ENCODE measurements around the gene SPATA13. TPM values are rescaled to one million over a fixed set of nuclear protein-coding genes. Genes with fewer than 3 reads are reported as not detected.

Gene SPATA13
- total and polyA plus RNA-seq, 3 experiments from 2014 or later: 60.7 to 97.8 (median 65.1) TPM

DNA sequence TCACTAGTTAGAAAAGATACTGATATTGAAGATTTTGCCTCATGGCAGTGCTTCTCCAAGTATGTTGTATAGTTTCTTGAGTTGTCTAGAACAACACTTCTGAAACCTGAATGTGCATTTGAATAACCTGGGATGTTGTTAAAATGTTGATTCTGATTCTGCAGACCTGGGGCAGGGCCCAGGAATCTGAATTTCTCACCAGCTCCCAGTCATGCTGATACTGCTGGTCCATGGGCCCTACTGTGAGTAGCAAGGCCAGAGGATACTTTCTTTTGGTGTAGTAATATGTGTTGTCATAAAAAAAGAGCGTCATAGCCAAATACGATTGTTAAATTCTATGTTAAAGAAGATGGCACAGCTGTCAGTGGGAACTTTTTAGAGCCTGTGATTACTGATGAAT is 107.3 kb downstream of the SPATA13 start:
- H3K4me3 ChIP-seq (ENCODE audit: low read length): peak overlapping the region; percentile 61
- CTCF ChIA-PET: interaction anchor here (1.1 to 5.0 kb wide), 2 partner anchors 10 to 38 kb away, joined by 5 to 34 read pairs; no protein-coding TSS in a partner anchor
- peak overlapping the region; percentile 75 to 91 (median 85) for H3K4me3 Mint-ChIP-seq

DNA sequence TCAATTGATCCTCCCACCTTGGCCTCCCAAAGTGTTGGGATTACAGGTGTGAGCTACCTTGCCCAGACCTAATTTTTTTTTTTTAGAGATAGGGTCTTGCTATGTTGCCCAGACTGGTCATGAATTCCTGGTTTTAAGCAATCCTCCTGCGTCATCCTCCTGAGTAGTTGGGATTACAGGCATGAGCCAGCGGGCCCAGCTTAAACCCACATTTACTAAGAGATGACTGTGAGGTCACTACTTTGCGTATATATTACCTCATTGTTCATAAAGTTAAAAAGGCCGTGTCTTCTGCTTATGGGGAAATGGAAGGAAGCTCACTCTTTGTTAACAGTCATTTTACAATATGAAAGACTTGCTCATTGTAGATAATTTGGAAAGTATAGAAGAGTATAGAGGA is 109.3 kb downstream of the SPATA13 start:
- peak overlapping the region; percentile 83 to 93 (median 89) for H3K4me3 Mint-ChIP-seq
- ChIA-PET POLR2A (interaction anchor here (1.1 to 13.1 kb wide), 7 partner anchors 8 to 45 kb away, joined by 3 to 221 read pairs (median 5); no protein-coding TSS in a partner anchor), CTCF (interaction anchor here (0.9 to 7.3 kb wide), 8 partner anchors 10 to 348 kb away, joined by 3 to 91 read pairs (median 4); no protein-coding TSS in a partner anchor)
- H3K4me1 Mint-ChIP-seq: peaks cover 91 to 96% (median 93%) of the 10 kb centered on the region in 3 donors
- H3K4me3 ChIP-seq (ENCODE audit: low read length): peak overlapping the region; percentile 48
- peaks cover 0 to 6% of the 10 kb centered on the region in 2 donors for H3K27me3 Mint-ChIP-seq
- no peak overlapping the region for H3K27ac ChIP-seq (ENCODE audit: low read depth, low read length)
- no peaks in the 10 kb centered on the region for H3K9me3 ChIP-seq (ENCODE audit: low read length)
- peaks cover 0 to 4% (median 2%) of the 10 kb centered on the region in 5 donors for H3K9me3 Mint-ChIP-seq
- H3K36me3 Mint-ChIP-seq: peaks cover 0 to 39% (median 10%) of the 10 kb centered on the region in 3 donors
- no peak for DNase-seq
- H3K4me1 ChIP-seq (ENCODE audit: insufficient read depth, low read length): peaks cover 92% of the 10 kb centered on the region
- no peaks in the 10 kb centered on the region for H3K36me3 ChIP-seq (ENCODE audit: insufficient read depth, low read length)
- peak overlapping the region; percentile 82 to 99 (median 98) for H3K27ac Mint-ChIP-seq
- H3K27me3 ChIP-seq (ENCODE audit: insufficient read depth, low read length, poor library complexity, severe bottlenecking): no peaks in the 10 kb centered on the region

More for the DNA sequence above, 107.3 kb downstream of the SPATA13 start:
- Mint-ChIP-seq H3K9me3 (peaks cover 0 to 4% (median 2%) of the 10 kb centered on the region in 5 donors), H3K27me3 (peaks cover 0 to 6% of the 10 kb centered on the region in 2 donors), H3K36me3 (peaks cover 0 to 37% (median 11%) of the 10 kb centered on the region in 3 donors), H3K4me1 (peaks cover 92 to 96% (median 93%) of the 10 kb centered on the region in 3 donors), H3K27ac (peak overlapping the region; percentile 91 to 100 (median 97))
- Histone ChIP-seq H3K27me3 (ENCODE audit: insufficient read depth, low read length, poor library complexity, severe bottlenecking) (no peaks in the 10 kb centered on the region), H3K27ac (ENCODE audit: low read depth, low read length) (no peak overlapping the region), H3K36me3 (ENCODE audit: insufficient read depth, low read length) (no peaks in the 10 kb centered on the region), H3K4me1 (ENCODE audit: insufficient read depth, low read length) (peaks cover 92% of the 10 kb centered on the region), H3K9me3 (ENCODE audit: low read length) (no peaks in the 10 kb centered on the region)
- POLR2A ChIA-PET: interaction anchor here (13.1 kb wide), 1 partner anchor 13 kb away, joined by 221 read pairs; no protein-coding TSS in a partner anchor
- DNase-seq: no peak

DNA sequence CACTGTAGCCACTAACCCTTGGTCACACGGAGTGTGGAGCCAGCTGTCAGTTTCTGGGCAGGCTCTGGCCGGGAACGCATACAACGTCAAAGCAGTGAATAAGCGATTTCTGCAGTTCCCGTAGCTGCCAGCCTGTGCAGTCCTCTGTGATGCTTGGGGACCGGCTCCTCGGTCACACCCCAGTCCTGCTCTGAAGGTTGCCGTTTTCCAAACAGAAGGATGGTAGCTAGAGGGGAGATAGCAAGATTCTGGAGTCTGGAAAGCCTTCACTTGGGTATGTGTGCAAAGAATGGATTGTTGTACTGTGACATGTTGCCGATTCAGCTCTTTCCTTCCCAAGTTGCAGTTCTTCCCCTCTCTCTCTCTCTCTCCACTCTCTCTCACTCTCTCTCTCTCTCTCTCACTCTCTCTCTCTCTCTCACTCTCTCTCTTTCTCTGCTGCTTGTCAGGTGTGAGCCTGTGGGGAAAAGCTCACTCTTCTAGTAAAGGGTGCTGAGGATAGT is 110.2 kb downstream of the SPATA13 start:
- Mint-ChIP-seq H3K36me3 (peaks cover 0 to 36% (median 10%) of the 10 kb centered on the region in 3 donors), H3K9me3 (peaks cover 0 to 4% (median 2%) of the 10 kb centered on the region in 5 donors), H3K4me1 (peaks cover 91 to 96% (median 93%) of the 10 kb centered on the region in 3 donors), H3K4me3 (peak overlapping the region; percentile 83 to 93 (median 89)), H3K27me3 (peaks cover 0 to 6% of the 10 kb centered on the region in 2 donors), H3K27ac (peak overlapping the region; percentile 91 to 99 (median 98))
- POLR2A ChIA-PET: interaction anchor here (0.6 to 13.1 kb wide), 8 partner anchors 9 to 46 kb away, joined by 3 to 221 read pairs (median 4); no protein-coding TSS in a partner anchor
- peak; percentile 47 to 79 (median 76) for DNase-seq
- H3K4me1 ChIP-seq (ENCODE audit: insufficient read depth, low read length): peaks cover 92% of the 10 kb centered on the region
- no peaks in the 10 kb centered on the region for H3K9me3 ChIP-seq (ENCODE audit: low read length)
- peak overlapping the region; percentile 48 for H3K4me3 ChIP-seq (ENCODE audit: low read length)
- peak overlapping the region; percentile 81 for H3K27ac ChIP-seq (ENCODE audit: low read depth, low read length)
- CTCF ChIA-PET: interaction anchor here (0.8 to 7.3 kb wide), 9 partner anchors 9 to 349 kb away, joined by 3 to 91 read pairs (median 5); no protein-coding TSS in a partner anchor
- no peaks in the 10 kb centered on the region for H3K36me3 ChIP-seq (ENCODE audit: insufficient read depth, low read length)
- H3K27me3 ChIP-seq (ENCODE audit: insufficient read depth, low read length, poor library complexity, severe bottlenecking): no peaks in the 10 kb centered on the region

DNA sequence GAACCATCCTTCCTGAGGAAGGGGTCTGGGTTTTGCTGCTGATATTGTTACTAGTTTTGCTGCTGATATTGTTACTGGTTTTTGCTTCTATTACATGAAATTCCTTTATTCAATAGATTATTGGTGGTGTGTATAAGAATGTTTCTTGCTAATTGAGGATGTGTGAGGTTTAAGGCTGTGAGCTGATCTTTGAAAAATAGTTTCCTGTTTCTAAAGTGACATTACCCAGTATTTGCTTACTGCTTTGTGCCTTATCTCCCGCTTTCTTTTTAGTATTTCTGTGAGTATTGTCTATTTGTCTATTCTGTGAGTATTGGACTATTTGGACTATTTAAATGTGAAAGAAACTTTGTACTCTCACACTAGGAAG is 110.7 kb downstream of the SPATA13 start:
- Mint-ChIP-seq H3K27me3 (peaks cover 0 to 6% of the 10 kb centered on the region in 2 donors), H3K27ac (peak overlapping the region; percentile 91 to 99 (median 98)), H3K36me3 (peaks cover 0 to 34% (median 10%) of the 10 kb centered on the region in 3 donors), H3K4me1 (peaks cover 93 to 97% (median 94%) of the 10 kb centered on the region in 3 donors), H3K9me3 (peaks cover 0 to 4% (median 2%) of the 10 kb centered on the region in 5 donors), H3K4me3 (peak overlapping the region; percentile 83 to 93 (median 89))
- H3K27me3 ChIP-seq (ENCODE audit: insufficient read depth, low read length, poor library complexity, severe bottlenecking): no peaks in the 10 kb centered on the region
- H3K4me3 ChIP-seq (ENCODE audit: low read length): peak overlapping the region; percentile 48
- no peaks in the 10 kb centered on the region for H3K9me3 ChIP-seq (ENCODE audit: low read length)
- peaks cover 92% of the 10 kb centered on the region for H3K4me1 ChIP-seq (ENCODE audit: insufficient read depth, low read length)
- H3K36me3 ChIP-seq (ENCODE audit: insufficient read depth, low read length): no peaks in the 10 kb centered on the region
- H3K27ac ChIP-seq (ENCODE audit: low read depth, low read length): peak overlapping the region; percentile 81
- no peak for DNase-seq
- CTCF ChIA-PET: interaction anchor here (0.8 to 7.3 kb wide), 6 partner anchors 8 to 41 kb away, joined by 3 to 91 read pairs (median 9); no protein-coding TSS in a partner anchor
- POLR2A ChIA-PET: interaction anchor here (1.0 to 13.1 kb wide), 6 partner anchors 10 to 47 kb away, joined by 3 to 221 read pairs (median 4); no protein-coding TSS in a partner anchor

DNA sequence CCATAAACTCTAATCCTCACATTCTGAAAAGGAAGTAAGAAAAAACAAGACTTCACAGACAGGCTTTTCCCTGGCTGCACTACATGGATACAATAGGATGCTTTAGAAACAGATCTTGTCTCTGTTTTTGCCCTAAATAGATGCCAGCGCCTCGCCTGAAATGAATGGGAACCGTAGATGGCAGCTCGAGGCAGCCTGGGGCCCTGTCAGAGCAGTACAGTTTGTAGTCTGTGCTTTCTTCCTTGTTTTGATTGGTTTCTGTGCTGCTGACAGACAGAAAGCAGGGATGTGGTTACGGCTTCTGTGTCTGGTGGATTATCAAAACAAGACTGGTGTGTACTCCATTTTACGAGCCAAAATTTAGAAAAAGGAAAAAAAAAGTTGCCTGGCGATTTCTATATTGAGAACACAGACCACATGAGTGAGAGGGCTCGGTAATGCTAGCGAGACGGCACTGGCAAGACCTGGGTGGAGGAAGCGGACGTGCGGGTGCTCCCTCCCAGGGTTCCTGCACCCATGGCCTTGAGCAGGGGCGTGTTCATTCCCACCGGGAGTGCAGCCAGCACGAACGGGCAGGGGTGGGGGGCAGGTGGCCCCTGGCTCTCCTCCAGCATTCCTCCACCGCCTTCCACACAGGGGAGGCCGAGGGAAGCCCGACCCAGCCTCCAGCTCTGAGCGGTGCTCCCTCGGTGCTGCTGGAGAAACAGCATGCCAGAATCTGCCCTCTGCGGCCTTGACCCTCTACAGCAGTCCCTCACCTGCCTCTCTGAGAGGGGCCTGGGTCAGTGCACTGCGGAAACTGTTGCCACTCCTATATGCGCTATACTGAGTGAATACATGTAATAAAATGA is 111.3 kb downstream of the SPATA13 start:
- DNase-seq: peak; percentile 52 to 87 (median 84)
- H3K4me1 ChIP-seq (ENCODE audit: insufficient read depth, low read length): peaks cover 92% of the 10 kb centered on the region
- H3K9me3 ChIP-seq (ENCODE audit: low read length): no peaks in the 10 kb centered on the region
- H3K36me3 ChIP-seq (ENCODE audit: insufficient read depth, low read length): no peaks in the 10 kb centered on the region
- peak overlapping the region; percentile 48 for H3K4me3 ChIP-seq (ENCODE audit: low read length)
- H3K4me3 Mint-ChIP-seq: peak overlapping the region; percentile 83 to 93 (median 89)
- peaks cover 0 to 6% of the 10 kb centered on the region in 2 donors for H3K27me3 Mint-ChIP-seq
- H3K27ac ChIP-seq (ENCODE audit: low read depth, low read length): peak overlapping the region; percentile 81
- no peaks in the 10 kb centered on the region for H3K27me3 ChIP-seq (ENCODE audit: insufficient read depth, low read length, poor library complexity, severe bottlenecking)
- H3K4me1 Mint-ChIP-seq: peaks cover 93 to 97% (median 94%) of the 10 kb centered on the region in 3 donors
- H3K27ac Mint-ChIP-seq: peak overlapping the region; percentile 94 to 99 (median 98)
- POLR2A ChIA-PET: interaction anchor here (1.8 to 13.1 kb wide), 3 partner anchors 10 to 42 kb away, joined by 6 to 221 read pairs (median 15); no protein-coding TSS in a partner anchor
- CTCF ChIA-PET: interaction anchor here (0.8 to 7.3 kb wide), 5 partner anchors 13 to 42 kb away, joined by 3 to 91 read pairs (median 6); no protein-coding TSS in a partner anchor
- H3K9me3 Mint-ChIP-seq: peaks cover 0 to 4% (median 2%) of the 10 kb centered on the region in 5 donors
- H3K36me3 Mint-ChIP-seq: peaks cover 0 to 36% (median 13%) of the 10 kb centered on the region in 3 donors

DNA sequence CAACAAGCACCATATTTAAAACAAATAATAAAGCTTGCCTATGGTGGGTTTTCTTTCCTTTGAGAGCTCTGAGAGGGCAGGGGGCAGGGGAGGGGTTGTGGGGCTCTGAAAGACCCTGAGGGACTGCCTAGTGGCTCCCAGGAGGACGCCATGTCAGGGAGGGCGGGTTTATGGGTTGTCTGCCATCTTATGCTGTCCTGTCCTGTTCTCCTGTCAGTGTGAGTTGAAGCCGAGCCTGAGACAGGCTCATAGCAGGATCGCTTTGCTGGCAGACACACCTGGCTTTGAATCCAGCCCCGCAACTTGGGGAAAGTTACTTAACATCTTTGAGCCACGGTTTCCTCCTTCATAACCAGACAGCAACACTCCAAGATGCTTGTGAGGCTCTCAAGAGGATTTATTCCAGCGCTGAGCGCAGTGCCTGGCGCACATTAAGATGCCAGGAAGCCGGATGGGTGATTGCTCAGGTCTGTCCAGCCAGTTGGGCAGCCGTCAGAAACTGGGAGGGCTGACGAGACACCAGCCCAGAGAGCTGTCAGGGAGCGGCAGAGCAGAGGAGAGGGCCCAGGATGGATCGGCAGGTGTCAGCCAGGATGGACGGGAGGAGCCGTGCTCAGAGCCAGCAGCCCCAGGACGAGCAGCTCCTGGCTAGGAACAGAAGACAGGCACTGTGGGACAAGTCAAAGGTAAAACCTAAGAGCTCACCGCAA is 112.1 kb downstream of the SPATA13 start:
- peak overlapping the region; percentile 81 for H3K27ac ChIP-seq (ENCODE audit: low read depth, low read length)
- no peaks in the 10 kb centered on the region for H3K36me3 ChIP-seq (ENCODE audit: insufficient read depth, low read length)
- peaks cover 0 to 4% (median 2%) of the 10 kb centered on the region in 5 donors for H3K9me3 Mint-ChIP-seq
- H3K27me3 Mint-ChIP-seq: peaks cover 0 to 6% of the 10 kb centered on the region in 2 donors
- peaks cover 0 to 34% (median 10%) of the 10 kb centered on the region in 3 donors for H3K36me3 Mint-ChIP-seq
- peak overlapping the region; percentile 84 to 99 (median 98) for H3K27ac Mint-ChIP-seq
- peak overlapping the region; percentile 48 for H3K4me3 ChIP-seq (ENCODE audit: low read length)
- peaks cover 92% of the 10 kb centered on the region for H3K4me1 ChIP-seq (ENCODE audit: insufficient read depth, low read length)
- no peaks in the 10 kb centered on the region for H3K9me3 ChIP-seq (ENCODE audit: low read length)
- peak overlapping the region; percentile 55 to 93 (median 88) for H3K4me3 Mint-ChIP-seq
- ChIA-PET POLR2A (interaction anchor here (1.8 to 13.1 kb wide), 3 partner anchors 11 to 43 kb away, joined by 6 to 221 read pairs (median 15); no protein-coding TSS in a partner anchor), CTCF (interaction anchor here (1.7 to 7.3 kb wide), 3 partner anchors 8 to 21 kb away, joined by 6 to 91 read pairs (median 10); no protein-coding TSS in a partner anchor)
- no peaks in the 10 kb centered on the region for H3K27me3 ChIP-seq (ENCODE audit: insufficient read depth, low read length, poor library complexity, severe bottlenecking)
- DNase-seq: peak in 1 of 5 donors; percentile 41
- H3K4me1 Mint-ChIP-seq: peaks cover 91 to 97% (median 92%) of the 10 kb centered on the region in 3 donors
